Jurkat, Clone E6-1 (cell line): Measurements from ENCODE around the gene GPN1.
"Not testable (repeated sequence)": the region's sequence is repeated elsewhere in the genome, so short reads cannot be mapped to it uniquely, and the experiment has no call there.

Experiments used
- DNase-seq: peaks from one replicate; pipeline ENCODE4 v3.0.0-alpha.2; 2011; ENCODE audit warnings: low read depth, low spot score
- H3K4me3 ChIP-seq: 2 replicates; pipeline ENCODE4 v1.5.1; 2011; ENCODE audit warnings: mild to moderate bottlenecking, low read length, control low read depth, moderate library complexity

Gene GPN1

DNA sequence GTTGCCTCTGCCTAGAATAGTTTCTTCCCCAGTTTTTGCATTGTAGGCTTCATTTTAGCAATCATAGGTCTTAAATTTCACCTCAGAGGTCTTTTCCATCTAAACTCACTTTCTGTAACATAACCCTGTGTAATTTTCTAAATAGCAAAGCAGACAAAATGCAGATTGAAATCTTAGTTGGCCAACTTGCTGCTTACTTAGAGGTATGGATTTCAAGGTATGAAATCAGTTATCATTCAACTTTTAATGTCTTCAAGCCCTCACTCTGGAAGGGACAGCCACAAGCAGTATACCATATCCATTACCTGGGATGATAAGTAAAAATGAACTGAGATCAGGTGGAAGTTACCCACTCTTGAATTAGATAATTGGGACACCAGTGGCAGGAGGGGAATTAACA, 3.9 kb upstream of the GPN1 start:
- no peak overlapping the region for H3K4me3 ChIP-seq
- DNase-seq: no peak

DNA sequence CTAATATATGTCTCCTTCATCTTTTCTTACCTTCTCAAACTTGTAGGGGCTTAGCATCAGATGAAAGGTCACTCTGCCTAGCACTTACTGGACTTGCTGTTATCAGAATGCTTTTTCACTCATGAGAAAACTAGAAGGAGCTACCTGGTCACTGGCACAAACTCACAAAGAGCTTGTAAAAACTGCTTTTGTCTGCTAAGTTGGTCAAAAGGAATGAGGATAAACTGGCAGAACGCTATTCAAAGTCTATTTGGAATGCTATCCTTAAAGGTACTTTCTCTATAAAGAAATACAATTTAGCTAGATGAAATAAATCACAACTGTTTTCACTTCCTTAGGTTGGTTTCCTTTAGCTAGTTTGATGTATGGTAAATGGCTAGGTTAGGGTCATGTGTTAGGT, 2.5 kb upstream of the GPN1 start:
- DNase-seq, H3K4me3 ChIP-seq: not testable (repeated sequence)

DNA sequence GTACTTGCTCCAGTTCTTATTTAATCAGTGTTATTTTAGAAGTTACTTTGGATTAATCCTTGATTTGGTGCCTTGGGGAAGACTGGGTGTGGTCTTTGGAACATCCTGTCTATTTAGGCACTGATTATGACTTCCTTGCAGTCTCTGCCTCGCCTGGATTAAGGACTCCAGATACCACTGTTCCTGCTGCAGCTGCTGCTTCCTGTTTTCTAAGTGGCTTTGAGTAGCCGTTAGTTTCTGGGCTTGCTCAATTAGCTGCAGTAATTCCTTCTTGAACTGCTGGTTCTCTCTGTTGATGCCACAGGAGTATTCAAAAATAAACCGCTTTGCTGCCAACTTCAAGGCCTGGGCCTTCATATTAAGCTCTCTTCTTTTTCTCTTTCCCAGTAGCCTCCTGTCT, 1.9 kb upstream of the GPN1 start:
- H3K4me3 ChIP-seq: not testable (repeated sequence)
- DNase-seq: peak; percentile 37

DNA sequence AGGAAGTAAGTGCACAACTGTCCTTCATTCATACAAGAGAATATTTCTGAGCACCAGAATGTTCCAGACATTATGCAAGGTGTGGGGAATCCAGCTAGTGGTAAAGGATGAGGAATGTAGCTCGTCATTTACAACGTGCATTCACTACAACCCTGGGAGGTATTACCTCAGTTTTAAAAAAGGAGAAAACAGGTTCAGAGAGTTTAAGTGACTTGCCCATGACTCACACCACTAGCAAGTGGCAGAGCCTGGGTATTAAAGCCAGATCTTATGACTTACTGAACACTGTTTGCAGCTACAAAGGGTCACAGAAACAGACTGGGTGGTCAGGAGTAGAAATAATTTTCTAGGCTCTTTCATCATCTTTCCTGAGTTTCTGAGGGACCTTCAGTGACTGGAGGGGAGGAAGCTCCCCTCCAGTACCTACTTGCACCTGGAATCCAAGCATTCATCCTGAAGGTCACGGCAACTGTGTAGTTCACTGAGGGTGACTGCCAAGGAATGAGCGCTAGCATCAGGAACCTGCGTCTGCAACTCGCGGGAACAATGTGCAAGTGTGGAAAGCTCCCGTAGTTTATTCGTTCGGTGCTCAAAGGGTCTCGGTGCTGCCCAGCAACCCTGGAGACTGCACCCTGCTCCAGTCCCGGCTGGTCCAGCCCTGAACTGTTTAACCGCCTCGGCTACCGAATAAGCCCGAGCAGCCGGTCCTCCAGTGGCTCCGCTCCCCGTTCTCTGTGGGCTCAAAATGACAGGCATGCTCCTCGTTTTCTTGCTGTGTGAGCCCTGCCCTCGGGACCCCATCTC, 685 bp upstream of the GPN1 start:
- no peak for DNase-seq
- H3K4me3 ChIP-seq: peak overlapping the region; percentile 92

DNA sequence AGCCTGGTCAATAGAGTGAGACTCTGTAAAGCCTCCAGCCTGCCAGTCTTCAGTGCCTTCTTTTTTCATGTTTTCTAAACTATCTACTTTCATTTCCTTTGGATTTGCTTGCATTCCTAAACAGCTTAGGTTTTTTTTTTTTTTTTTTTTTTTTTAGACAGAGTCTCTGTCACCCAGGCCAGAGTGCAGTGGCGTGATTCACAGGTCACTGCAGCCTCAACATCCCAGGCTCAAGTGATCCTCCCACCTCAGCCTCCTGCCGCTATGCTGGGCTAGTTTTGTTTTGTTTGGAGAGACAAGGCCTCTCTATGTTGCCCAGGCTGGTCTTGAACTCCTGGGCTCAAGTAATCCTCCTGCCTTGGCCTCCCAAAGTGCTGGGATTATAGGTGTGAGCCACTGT, 1.4 kb downstream of the GPN1 start:
- not testable (repeated sequence) for H3K4me3 ChIP-seq, DNase-seq

DNA sequence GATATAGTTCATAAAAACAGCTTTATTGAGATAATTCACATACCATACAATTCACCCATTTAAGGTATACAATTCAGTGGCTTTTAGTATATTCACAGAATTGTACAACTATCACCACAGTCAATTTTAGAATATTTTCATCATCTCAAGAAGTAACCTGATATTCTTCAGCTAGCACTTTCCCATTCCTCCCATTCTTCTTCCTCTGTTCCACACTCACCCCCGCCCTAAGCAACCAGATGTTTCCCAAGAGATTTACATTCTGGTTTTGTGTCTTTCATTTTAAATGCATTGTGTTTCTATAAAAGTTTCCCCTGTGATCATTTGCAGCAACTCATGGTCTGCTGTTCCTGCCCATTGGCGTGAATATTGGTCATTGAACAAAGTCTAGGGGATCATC, 5.4 kb downstream of the GPN1 start:
- no peak overlapping the region for H3K4me3 ChIP-seq
- DNase-seq: no peak

DNA sequence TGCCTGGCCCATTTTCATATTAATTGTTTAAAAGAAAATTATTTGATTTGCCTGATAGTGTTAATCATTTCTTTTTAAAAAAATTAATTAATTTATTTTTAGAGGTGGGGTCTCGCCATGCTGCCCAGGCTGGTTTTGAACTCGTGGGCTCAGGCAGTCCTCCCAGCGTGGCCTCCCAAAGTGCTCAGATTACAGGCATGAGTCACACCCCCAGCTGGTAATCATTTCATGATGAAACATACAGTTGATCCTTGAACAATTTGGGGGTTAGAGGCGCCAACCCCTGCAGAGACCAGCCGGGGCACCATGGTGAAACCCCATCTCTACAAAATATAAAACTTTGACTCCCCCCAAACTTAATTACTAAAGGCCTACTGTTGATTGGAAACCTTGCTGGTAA, 7.9 kb downstream of the GPN1 start:
- H3K4me3 ChIP-seq: no peak overlapping the region
- no peak for DNase-seq

DNA sequence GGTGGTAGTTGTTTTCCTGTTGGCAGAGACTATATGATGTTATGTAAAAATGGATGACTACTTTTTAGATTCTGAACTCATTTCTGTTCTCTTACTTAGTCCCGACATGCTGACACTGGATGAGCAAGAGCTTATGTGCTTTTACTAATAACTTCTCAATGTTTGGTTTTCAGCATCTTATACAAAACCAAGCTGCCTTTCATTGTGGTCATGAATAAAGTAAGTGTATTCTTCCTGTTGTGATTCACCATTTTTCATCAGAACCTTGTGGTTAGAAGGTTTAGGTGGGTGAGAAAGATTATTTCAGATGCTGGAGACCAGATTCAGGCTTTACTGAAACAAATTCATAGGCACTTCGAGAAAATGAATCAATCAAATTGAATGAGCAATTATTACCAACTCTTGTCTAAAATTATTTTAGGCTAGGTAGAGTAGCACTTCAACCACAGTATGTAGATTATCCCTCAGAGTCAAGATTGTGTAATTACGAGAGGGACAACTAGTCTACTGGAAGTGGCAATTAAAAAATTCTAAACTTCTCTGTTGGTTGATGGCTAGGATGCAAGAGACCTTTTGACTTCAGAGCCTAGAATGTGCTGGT, 9.3 kb downstream of the GPN1 start:
- H3K4me3 ChIP-seq: no peak overlapping the region
- DNase-seq: no peak

DNA sequence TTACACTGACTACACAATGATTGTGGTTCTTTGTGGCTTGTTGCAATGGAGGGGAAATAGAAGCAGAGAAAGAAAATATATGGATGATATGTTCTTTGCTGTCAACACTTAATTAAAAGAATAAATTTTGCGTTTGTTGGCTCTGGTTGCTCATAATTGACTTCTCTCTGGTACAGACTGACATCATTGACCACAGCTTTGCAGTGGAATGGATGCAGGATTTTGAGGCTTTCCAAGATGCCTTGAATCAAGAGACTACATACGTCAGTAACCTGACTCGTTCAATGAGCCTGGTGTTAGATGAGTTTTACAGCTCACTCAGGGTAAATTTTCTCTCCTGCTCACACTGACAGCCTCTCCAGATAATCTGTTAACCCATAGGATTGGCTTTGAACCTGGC, 9.9 kb downstream of the GPN1 start:
- no peak for DNase-seq
- no peak overlapping the region for H3K4me3 ChIP-seq

DNA sequence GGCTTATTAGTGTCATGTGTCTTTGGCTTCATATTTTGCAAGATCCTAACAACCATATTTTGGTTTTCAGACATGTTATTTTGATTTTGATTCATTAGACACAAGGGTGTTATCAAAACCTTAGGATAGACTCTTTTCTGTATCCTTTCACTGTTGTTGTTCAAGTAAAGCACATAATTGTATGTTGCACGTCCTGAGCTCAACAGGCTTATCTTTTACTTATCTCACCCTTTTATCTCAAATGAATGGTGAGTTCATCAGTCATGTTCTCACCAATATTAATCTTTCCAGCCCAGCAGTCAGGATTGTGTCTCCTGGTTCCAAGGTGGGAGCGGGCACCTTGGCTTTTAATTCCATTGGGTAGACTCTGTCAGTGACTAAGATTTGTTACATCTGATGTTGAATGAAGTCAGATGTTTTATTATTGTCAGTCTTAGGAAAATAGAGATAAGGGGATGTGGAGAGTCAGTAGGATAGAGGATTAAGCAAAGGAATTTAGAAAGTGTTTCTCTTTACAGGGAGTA, 11.9 kb downstream of the GPN1 start:
- DNase-seq: no peak

DNA sequence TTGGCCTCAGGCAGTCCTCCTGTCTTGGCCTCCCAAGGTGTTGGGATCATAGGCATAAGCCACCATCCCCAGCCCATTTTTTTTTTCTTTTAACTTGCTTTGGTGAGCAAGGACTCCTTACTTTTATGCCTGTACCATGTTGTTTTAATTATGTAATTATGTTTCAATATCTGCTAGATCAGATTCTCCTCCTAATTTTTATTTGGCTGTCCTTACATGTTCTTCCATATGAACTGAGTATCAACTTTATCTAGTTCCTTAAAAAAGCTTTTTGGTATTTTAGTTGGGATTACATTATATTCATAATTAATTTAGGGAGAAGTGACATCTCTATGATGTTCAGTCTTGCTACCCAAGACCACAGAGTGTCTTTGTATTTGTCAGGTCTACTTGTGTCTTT, 16.3 kb downstream of the GPN1 start:
- DNase-seq: no peak
- H3K4me3 ChIP-seq: no peak overlapping the region

More for the DNA sequence above, 11.9 kb downstream of the GPN1 start:
- H3K4me3 ChIP-seq: no peak overlapping the region

DNA sequence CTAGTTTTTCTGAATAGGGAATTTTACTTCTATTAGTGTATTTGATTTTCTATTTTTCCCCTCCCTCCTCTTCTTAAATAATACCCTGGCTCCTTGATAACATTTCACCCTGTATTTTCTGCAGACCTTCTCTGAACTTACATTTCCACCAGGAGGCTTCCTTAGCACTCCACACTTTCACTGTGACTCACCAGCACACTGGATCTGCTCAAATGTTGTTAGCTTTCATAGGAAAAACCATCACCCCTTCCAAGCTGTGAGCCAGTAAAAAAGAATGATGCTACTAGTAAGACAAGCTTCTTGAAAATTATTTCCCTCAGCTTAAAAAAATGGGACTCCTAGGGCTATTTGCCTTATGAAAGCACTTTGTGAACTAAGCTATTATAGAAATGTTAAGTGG, 18.4 kb downstream of the GPN1 start:
- H3K4me3 ChIP-seq: no peak overlapping the region
- no peak for DNase-seq

DNA sequence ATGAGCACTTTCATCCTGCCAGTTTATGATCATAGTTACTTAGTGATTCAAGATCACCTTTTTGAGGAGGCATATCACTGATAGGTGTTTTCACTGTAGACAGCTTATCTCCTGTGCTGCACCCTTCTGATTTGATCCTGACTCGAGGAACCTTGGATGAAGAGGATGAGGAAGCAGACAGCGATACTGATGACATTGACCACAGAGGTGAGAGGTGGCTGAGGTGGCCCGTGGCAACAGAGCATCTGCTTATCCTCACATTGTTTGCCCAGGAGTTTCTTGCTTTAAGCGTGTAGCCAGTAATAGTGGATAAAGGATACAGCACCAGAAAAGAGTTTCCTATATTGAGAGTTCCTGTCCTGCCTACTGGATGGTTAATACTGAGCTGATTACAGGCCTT, 18.9 kb downstream of the GPN1 start:
- no peak overlapping the region for H3K4me3 ChIP-seq
- DNase-seq: no peak

DNA sequence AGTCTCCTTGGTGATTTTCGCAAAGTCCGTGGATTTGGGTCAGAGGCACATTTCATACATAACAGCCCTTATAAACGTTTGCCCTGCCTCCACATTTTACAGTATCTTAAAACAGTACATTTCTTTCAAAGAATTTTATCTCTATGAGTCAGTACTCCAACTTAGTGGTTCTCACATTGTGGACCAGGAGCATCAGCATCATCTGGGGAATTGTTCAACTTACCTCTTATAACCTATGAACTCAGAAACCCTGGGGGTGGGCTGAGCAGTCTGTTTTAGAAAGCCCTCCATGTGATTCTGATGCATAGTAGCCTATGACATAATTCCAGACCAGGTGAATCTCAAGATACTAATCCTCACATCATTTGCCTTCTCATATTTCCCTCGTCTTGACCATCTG, 22.2 kb downstream of the GPN1 start:
- H3K4me3 ChIP-seq: no peak overlapping the region
- DNase-seq: no peak

DNA sequence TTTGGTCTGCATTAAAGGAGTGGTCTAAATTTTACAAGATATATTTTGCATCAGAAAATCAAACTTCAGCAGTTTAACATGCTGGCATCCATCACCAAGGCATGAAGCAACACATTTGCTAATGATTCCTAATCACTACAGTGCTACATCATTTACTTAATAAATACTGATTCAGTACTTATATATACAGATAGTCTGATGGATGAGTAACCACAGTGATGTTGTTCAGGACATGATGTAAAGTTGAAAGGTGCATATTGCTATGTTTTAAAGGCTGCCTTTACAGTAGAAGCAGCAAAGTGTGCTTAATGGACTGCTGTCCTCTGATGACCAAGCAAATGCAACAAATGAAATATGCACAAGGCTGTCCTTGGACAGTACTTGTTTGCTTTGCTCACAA, 23.5 kb downstream of the GPN1 start:
- DNase-seq: no peak
- H3K4me3 ChIP-seq: no peak overlapping the region

DNA sequence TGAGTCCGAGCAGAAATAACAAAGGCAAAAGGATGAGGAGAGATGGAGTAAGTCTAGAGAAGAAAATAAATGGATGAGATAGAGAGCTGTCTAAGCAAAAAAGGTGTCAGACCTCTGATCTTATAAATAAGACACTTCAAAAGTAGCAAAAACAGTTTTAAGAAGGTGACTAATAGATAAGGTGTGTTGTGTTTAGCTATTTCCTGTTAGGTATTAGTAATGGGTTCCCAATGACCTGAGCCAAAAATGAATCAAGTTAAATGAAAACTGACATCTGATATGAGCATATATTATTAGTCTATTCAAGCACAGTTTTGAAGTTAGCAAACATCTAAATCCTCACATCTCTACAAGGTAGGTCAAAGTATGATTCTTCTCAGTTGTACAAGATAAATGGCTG, 23.9 kb downstream of the GPN1 start:
- no peak for DNase-seq
- no peak overlapping the region for H3K4me3 ChIP-seq

DNA sequence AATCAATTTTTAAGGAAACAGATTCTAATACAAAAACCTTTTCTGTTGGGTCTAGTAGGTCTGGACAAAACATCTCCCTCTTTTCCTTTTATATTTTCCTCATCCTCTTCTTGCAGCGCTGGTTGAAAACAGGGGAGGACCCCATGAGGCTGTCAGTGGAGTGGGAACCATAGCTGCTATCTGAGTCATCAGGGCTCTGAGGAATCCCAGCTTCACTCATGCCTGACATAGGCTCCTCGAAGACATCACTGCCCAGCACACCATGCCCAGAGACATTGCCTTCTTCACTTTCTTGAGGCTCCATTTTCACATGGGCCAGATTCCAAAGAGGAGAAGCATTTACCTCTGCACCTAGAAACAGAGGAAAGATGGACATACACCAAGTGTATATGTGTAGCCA, 24.5 kb downstream of the GPN1 start:
- no peak for DNase-seq
- no peak overlapping the region for H3K4me3 ChIP-seq

DNA sequence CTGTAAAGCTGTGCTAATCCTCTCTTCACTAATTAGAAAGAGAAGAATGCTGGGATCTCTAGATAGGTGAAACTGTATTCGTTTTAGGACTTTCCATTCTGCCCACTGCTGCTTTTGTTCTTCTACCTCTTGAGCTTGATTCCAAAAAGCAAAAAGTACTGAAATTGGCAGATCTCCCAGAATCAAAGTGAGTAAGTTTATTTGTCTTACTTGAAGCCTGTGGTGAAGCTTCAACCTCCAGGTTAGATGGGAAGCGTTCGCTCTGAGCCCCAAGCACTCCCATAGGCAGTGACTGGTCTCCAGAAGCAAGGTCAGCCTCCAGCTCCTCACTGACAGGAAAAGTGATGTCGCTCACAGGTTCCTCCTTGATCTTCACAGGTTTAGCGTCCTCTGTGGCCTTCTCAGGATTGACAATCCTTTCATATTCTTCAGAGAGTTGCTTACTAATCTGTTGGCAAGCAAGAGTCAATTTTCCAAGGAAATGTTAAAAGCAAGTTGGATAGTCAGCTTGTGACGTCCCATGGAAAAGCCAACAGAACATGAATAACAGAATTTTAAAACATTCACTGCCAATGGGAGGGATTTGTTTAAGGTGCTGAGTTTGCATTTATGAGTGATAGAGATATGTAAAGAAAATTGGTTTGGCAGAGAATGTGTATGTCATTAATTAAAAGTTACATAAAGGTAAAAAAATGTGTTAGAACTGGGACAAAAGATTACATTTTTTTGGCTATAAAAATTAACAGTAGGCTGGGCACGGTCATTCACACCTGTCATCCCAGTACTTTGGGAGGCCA, 26.5 kb downstream of the GPN1 start:
- no peak for DNase-seq
- H3K4me3 ChIP-seq: no peak overlapping the region

DNA sequence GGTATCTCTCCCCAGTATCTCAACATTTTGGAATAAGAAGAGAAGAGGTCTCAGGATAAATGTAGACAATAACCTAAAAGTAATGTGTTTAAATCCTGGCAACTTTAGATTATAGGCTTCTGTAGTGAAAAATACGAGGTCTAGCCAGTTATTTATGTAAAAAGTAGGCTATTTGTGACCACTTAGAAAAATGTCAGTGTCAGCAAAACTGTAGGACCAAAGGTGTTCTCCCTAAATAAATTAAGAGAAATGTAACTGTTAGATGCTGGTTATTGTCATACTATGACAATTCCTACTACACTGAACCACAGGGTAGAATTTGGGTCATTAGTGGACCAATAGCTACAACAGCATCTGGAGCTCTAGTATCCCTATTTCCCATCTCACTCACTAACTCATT, 32.5 kb downstream of the GPN1 start:
- DNase-seq: no peak
- no peak overlapping the region for H3K4me3 ChIP-seq
